Sigmoid colon (tissue), 4 donors: ENCODE data around the gene STK16.

Source experiments
- CTCF ChIP-seq, 4 experiments: fragments of 450-650 bp in 3 of 4; fragments of 200-600 bp in 1 of 4; IDR thresholded peaks; one replicate each; pipeline ENCODE4 v1.5.1; 2016 to 2019; ENCODE audit warnings: antibody characterized with exemption in 4 of 4, mild to moderate bottlenecking in 3 of 4, moderate library complexity in 2 of 4
- POLR2AphosphoS5 ChIP-seq, 4 donors: sonication (generic); formaldehyde crosslinking; IDR thresholded peaks; one replicate each; pipeline ENCODE4 v1.6.1; 2017; ENCODE audit warnings: antibody characterized with exemption in 4 of 4

GRCh38 chr2:219294356-219295351 is 49.4 kb downstream of the STK16 start:
- TF ChIP-seq POLR2AphosphoS5 (IDR thresholded peaks at IDR 0.05) (peak; percentile 13 to 68 (median 58)), CTCF (IDR thresholded peaks at IDR 0.05) (peak; percentile 85 to 99 (median 91))
